ENCODE results near the gene RRM2. TPM values are rescaled to one million over a fixed set of nuclear protein-coding genes. Genes with fewer than 3 reads are reported as not detected.

Gene RRM2
- total and polyA plus RNA-seq, 4 donors, result 16.6 to 42.4 (median 29.6) TPM

DNA sequence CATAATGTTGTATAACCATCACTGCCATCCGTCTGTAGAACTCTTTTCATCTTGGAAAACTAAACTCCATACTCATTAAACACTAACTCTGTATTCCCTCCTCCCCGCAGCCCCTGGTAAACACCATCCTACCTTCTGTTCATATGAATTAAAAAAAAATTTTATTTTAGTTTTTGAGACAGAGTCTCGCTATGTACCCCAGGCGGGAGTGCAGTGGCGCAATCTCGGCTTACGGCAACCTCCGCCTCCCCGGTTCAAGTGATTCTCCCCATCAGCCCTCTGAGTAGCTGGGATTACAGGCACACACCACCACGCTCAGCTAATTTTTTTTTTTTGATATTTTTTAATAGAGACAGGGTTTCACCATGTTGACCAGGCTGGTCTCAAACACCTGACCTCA, 52.9 kb downstream of the RRM2 start:
- Histone ChIP-seq H3K4me1 (ENCODE audit: control insufficient read depth, insufficient read depth, low read length) (peaks cover 32% of the 10 kb centered on the region), H3K27ac (ENCODE audit: low read depth, low read length) (no peak overlapping the region), H3K27me3 (ENCODE audit: control insufficient read depth, insufficient read depth, low read length) (no peaks in the 10 kb centered on the region), H3K4me3 (ENCODE audit: low read depth, low read length) (no peak overlapping the region), H3K9me3 (ENCODE audit: control insufficient read depth, insufficient read depth, low read length) (no peaks in the 10 kb centered on the region), H3K36me3 (ENCODE audit: control insufficient read depth, insufficient read depth, low read length) (no peaks in the 10 kb centered on the region)
- no peak for DNase-seq (ENCODE audit: low read depth in 4 of 6, low spot score in 6 of 6)
- 96% methylated on average over 8 of the region's 10 CpGs for WGBS (ENCODE audit: insufficient coverage)

DNA sequence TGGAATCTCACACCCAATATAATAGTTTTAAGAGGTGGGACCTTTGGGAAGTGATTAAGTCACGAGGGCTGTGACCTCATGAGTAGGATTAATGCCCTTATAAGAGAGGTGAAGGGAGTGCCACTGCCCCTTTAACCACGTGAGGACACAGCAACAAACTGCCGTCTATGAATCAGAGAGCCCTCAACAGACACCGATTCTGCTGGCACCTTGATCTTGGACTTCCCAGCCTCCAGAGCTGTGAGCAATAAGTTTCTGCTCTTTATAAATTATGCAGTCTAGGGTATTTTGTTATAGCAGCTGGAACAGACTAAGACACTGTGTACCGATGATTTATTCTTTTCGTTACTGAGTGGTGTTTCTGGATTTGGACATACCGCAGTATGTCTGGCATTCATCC, 56.2 kb downstream of the RRM2 start:
- H3K4me1 ChIP-seq (ENCODE audit: control insufficient read depth, insufficient read depth, low read length), result peaks cover 13% of the 10 kb centered on the region
- H3K27ac ChIP-seq (ENCODE audit: low read depth, low read length), result no peak overlapping the region
- H3K36me3 ChIP-seq (ENCODE audit: control insufficient read depth, insufficient read depth, low read length), result no peaks in the 10 kb centered on the region
- no peaks in the 10 kb centered on the region for H3K9me3 ChIP-seq (ENCODE audit: control insufficient read depth, insufficient read depth, low read length)
- WGBS (ENCODE audit: insufficient coverage), result 88% methylated on average over 6 of the region's 7 CpGs
- no peaks in the 10 kb centered on the region for H3K27me3 ChIP-seq (ENCODE audit: control insufficient read depth, insufficient read depth, low read length)
- no peak overlapping the region for H3K4me3 ChIP-seq (ENCODE audit: low read depth, low read length)
- no peak for DNase-seq (ENCODE audit: low read depth in 4 of 6, low spot score in 6 of 6)

DNA sequence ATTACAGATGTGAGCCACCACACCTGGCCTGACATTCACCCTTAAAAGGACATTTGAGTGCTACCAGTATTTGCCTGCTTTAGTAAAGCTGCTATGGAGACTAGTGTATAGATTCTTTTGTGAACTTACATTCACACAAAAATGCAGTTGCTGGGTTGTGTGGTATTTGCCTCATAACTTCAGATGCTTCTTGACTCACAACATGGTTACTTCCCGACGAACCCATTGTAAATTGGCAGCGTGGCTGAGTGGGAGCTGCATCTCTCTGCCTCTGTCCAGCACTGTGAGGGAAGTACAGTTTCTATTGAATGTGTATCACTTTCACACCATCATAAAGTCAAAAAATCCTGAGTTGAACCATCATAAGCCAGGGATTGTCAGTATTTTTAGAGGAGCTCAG, 56.9 kb downstream of the RRM2 start:
- H3K27me3 ChIP-seq (ENCODE audit: control insufficient read depth, insufficient read depth, low read length), result no peaks in the 10 kb centered on the region
- H3K9me3 ChIP-seq (ENCODE audit: control insufficient read depth, insufficient read depth, low read length), result no peaks in the 10 kb centered on the region
- H3K36me3 ChIP-seq (ENCODE audit: control insufficient read depth, insufficient read depth, low read length), result no peaks in the 10 kb centered on the region
- H3K4me3 ChIP-seq (ENCODE audit: low read depth, low read length), result no peak overlapping the region
- H3K4me1 ChIP-seq (ENCODE audit: control insufficient read depth, insufficient read depth, low read length), result peaks cover 18% of the 10 kb centered on the region
- no CpG with 5 or more reads among the region's 3 CpGs for WGBS (ENCODE audit: insufficient coverage)
- no peak for DNase-seq (ENCODE audit: low read depth in 4 of 6, low spot score in 6 of 6)
- no peak overlapping the region for H3K27ac ChIP-seq (ENCODE audit: low read depth, low read length)

DNA sequence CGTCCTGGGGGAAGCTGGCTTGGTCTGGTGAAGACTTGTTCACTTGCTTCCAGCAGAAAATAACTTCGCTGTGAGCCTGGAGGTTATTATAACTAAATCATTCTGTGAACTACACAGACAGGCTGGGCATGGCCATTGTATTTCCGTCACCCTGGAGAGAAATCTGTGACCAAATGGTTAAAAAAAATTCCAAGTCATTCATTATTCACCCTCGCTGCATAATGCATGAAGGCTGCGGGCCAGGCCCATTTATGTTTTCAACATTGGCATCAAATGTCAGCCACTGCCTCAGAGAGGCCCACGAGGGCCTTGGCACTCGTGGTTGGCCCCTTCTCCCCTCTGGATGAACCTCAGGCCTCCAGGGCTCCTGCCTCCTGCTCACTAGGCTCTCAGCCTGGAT, 57.7 kb downstream of the RRM2 start:
- DNase-seq (ENCODE audit: low read depth in 4 of 6, low spot score in 6 of 6), result peak in 2 of 6 donors; percentile 63 to 85
- no peaks in the 10 kb centered on the region for H3K27me3 ChIP-seq (ENCODE audit: control insufficient read depth, insufficient read depth, low read length)
- WGBS (ENCODE audit: insufficient coverage), result 35% methylated on average over 4 of the region's 7 CpGs
- peak overlapping the region; percentile 13 for H3K27ac ChIP-seq (ENCODE audit: low read depth, low read length)
- no peaks in the 10 kb centered on the region for H3K9me3 ChIP-seq (ENCODE audit: control insufficient read depth, insufficient read depth, low read length)
- H3K36me3 ChIP-seq (ENCODE audit: control insufficient read depth, insufficient read depth, low read length), result no peaks in the 10 kb centered on the region
- no peak overlapping the region for H3K4me3 ChIP-seq (ENCODE audit: low read depth, low read length)
- H3K4me1 ChIP-seq (ENCODE audit: control insufficient read depth, insufficient read depth, low read length), result peaks cover 22% of the 10 kb centered on the region

Small RNA genes within 50 kb of the gene (small RNA-seq; reads per million reads assigned to genes)
- not detected for gene RF00410 (ENCODE audit: low replicate concordance)
- gene RF00568 (ENCODE audit: low replicate concordance), result not detected

Other genes starting within 250 kb of the RRM2 start
- gene GRHL1, start 171.0 kb upstream of the RRM2 start, total RNA-seq, result 10 to 100 TPM; 12.0 to 25.8 TPM
- gene GRHL1, start 171.0 kb upstream of the RRM2 start, polyA plus RNA-seq (ENCODE audit: insufficient read length in 2 of 2), result 10 to 100 TPM; 10.1 to 12.9 TPM
- gene KLF11, start 79.2 kb upstream of the RRM2 start, total RNA-seq, result 10 to 100 TPM; 10.2 to 11.2 TPM
- 10 to 100 TPM; 11.7 to 13.3 TPM for gene KLF11, start 79.2 kb upstream of the RRM2 start, polyA plus RNA-seq (ENCODE audit: insufficient read length in 2 of 2)
- 1 to 10 TPM; 2.0 to 2.2 TPM for gene CYS1, start 42.3 kb upstream of the RRM2 start, total RNA-seq
- gene CYS1, start 42.3 kb upstream of the RRM2 start, polyA plus RNA-seq (ENCODE audit: insufficient read length in 2 of 2), result 1 to 10 TPM; 4.0 to 4.1 TPM
- gene HPCAL1, start 180.2 kb downstream of the RRM2 start, total RNA-seq, result 10 to 100 TPM; 28.2 to 43.8 TPM
- gene HPCAL1, start 180.2 kb downstream of the RRM2 start, polyA plus RNA-seq (ENCODE audit: insufficient read length in 2 of 2), result 100 to 1,000 TPM; 146 to 159 TPM

Data from spinal cord (tissue), 10 donors.